Spleen (tissue), 11 donors: Measurements from ENCODE around the gene CACNB2. TPM values are rescaled to one million over a fixed set of nuclear protein-coding genes. Genes with fewer than 3 reads are reported as not detected.

ENCODE experiments used
- DNase-seq: peaks from one replicate; pipeline ENCODE4 v3.0.0-alpha.2; 2020
- H3K27ac ChIP-seq, 8 donors: fragments of 200-600 bp; sonication (generic) in 7 of 8; 1 replicate in 4 of 8; 2 replicates in 4 of 8; pipeline versions ENCODE4 v1.5.0 to v1.8.0; 2016 to 2021; ENCODE audit warnings: inconsistent platforms in 4 of 8, mild to moderate bottlenecking in 4 of 8, moderate library complexity in 1 of 8
- H3K27me3 ChIP-seq, 7 donors: fragments of 200-600 bp; sonication (generic) in 6 of 7; replicated peaks in 1 of 7; 1 replicate in 4 of 7; 2 replicates in 3 of 7; pipeline versions ENCODE4 v1.5.0 to v1.8.0; 2016 to 2021; ENCODE audit warnings: inconsistent platforms in 3 of 7, mild to moderate bottlenecking in 1 of 7
- H3K36me3 ChIP-seq, 6 donors: fragments of 200-600 bp; sonication (generic) in 5 of 6; 1 replicate in 4 of 6; 2 replicates in 2 of 6; pipeline versions ENCODE4 v1.5.0 to v1.8.0; 2016 to 2021; ENCODE audit warnings: inconsistent platforms in 2 of 6
- H3K4me1 ChIP-seq, 6 donors: fragments of 200-600 bp; sonication (generic) in 5 of 6; 1 replicate in 3 of 6; 2 replicates in 3 of 6; pipeline versions ENCODE4 v1.5.0 to v1.8.0; 2016 to 2021; ENCODE audit warnings: inconsistent platforms in 3 of 6
- H3K4me3 ChIP-seq, 8 donors: fragments of 200-600 bp; sonication (generic) in 7 of 8; 1 replicate in 4 of 8; 2 replicates in 4 of 8; pipeline versions ENCODE4 v1.5.0 to v1.8.0; 2016 to 2021; ENCODE audit warnings: inconsistent platforms in 4 of 8, mild to moderate bottlenecking in 4 of 8, moderate library complexity in 2 of 8
- H3K9me3 ChIP-seq, 8 donors: fragments of 200-600 bp; sonication (generic) in 7 of 8; 1 replicate in 4 of 8; 2 replicates in 4 of 8; pipeline versions ENCODE4 v1.5.0 to v1.8.0; 2016 to 2021; ENCODE audit warnings: inconsistent platforms in 4 of 8
- POLR2A ChIP-seq, 3 donors: fragments of 450-650 bp; IDR thresholded peaks; one replicate each; pipeline ENCODE4 v1.5.1; 2017; ENCODE audit warnings: antibody characterized with exemption in 3 of 3, mild to moderate bottlenecking in 1 of 3
- POLR2AphosphoS5 ChIP-seq, 3 donors: sonication (generic); formaldehyde crosslinking; IDR thresholded peaks; one replicate each; pipeline ENCODE4 v1.5.1; 2017; ENCODE audit warnings: antibody characterized with exemption in 3 of 3
- WGBS, 5 donors: extraction: QIAGEN DNeasy Blood & Tissue Kit in 3 of 5; methylation state at CpG; one replicate each; pipeline versions ENCODE4 v1.1.5 to v1.1.7; 2013 to 2018; 5-methylcytosine and 5-hydroxymethylcytosine counted together
- intact Hi-C: fragments of 100-400 bp; cut with DNase I; formaldehyde crosslinking; loops from one replicate; pipeline ENCODE4 v1.15.0; 2023; ENCODE audit warnings: low total_unique reads
- polyA plus RNA-seq, 3 donors: library from polyadenylated mRNA; stranded (reverse); fragments of 200-250 nt; gene quantifications; one replicate each; pipeline ENCODE4 v1.2.1, GENCODE V29; 2013
- total RNA-seq, 7 donors: library from RNA; depleted of rRNA in 3 of 7; stranded (reverse); fragments of >200 nt in 3 of 7; fragmentation: NEBNext Ultra II Directional in 4 of 7; extraction: Animal tissue kit (Norgen Biotek cat#: 25700) in 4 of 7; gene quantifications; one replicate each; pipeline versions ENCODE4 v1.1.0 to v1.2.1, GENCODE V29; 2016 to 2021
- TF ChIP-seq, protein P1 (sequence below), 11 experiments: fragments of 200-600 bp in 7 of 11; fragments of 450-650 bp in 4 of 11; sonication (generic) in 4 of 11; IDR thresholded peaks in 8 of 11; conservative IDR thresholded peaks in 3 of 11; 1 replicate in 7 of 11; 2 replicates in 4 of 11; pipeline versions ENCODE4 v1.4.0 to v1.8.0; 2016 to 2021; ENCODE audit warnings: antibody characterized with exemption in 11 of 11, inconsistent platforms in 4 of 11, mild to moderate bottlenecking in 1 of 11
- donor health status: healthy with polysubstance abuse.
- donor health status: DM: no; HTN: no; CAD: no; lungs with moderate emphysema.
- donor health status: DM: no; HTN: no; CAD: no.
- donor health status: Bipolar disorder and iron deficiency.
- donor health status: healthy.
- donor health status: DM: no; HTN: no; CAD: no.
- donor health status: DM: yes; HTN: yes; CAD: no.

CACNB2 gene
- total and polyA plus RNA-seq, 10 donors: 0.17 to 0.79 (median 0.44) TPM; not detected in 1

DNA sequence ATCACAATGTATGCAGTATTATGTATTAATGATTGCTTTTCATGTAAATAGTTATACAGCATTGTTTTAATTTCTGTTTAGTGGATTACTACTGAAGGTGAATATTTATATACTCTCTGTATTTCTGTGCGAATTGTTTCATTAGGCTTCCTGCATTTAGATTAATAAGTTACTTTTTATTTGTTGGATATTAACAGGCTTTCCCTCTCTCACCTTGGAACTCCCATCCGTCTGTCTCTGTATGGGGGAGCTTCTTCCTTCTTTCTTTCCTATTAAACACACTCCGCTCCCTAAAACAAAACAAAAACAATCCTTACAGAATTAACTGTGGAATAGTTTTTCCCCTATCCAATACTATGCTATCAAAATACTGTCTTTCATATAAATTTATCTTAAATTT, 205.1 kb downstream of the CACNB2 start:
- TF ChIP-seq POLR2A (IDR thresholded peaks at IDR 0.05) (no peak), POLR2AphosphoS5 (IDR thresholded peaks at IDR 0.05) (no peak)
- TF ChIP-seq, protein P1, sequence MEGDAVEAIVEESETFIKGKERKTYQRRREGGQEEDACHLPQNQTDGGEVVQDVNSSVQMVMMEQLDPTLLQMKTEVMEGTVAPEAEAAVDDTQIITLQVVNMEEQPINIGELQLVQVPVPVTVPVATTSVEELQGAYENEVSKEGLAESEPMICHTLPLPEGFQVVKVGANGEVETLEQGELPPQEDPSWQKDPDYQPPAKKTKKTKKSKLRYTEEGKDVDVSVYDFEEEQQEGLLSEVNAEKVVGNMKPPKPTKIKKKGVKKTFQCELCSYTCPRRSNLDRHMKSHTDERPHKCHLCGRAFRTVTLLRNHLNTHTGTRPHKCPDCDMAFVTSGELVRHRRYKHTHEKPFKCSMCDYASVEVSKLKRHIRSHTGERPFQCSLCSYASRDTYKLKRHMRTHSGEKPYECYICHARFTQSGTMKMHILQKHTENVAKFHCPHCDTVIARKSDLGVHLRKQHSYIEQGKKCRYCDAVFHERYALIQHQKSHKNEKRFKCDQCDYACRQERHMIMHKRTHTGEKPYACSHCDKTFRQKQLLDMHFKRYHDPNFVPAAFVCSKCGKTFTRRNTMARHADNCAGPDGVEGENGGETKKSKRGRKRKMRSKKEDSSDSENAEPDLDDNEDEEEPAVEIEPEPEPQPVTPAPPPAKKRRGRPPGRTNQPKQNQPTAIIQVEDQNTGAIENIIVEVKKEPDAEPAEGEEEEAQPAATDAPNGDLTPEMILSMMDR (IDR thresholded peaks at IDR 0.05 in 8 of 11, conservative IDR thresholded peaks at IDR 0.05 in 3 of 11): no peak
- H3K4me3 ChIP-seq: no peak overlapping the region
- WGBS, 5 donors: 89 to 95% (median 93%) methylated on average over 3 of the region's 3 CpGs

DNA sequence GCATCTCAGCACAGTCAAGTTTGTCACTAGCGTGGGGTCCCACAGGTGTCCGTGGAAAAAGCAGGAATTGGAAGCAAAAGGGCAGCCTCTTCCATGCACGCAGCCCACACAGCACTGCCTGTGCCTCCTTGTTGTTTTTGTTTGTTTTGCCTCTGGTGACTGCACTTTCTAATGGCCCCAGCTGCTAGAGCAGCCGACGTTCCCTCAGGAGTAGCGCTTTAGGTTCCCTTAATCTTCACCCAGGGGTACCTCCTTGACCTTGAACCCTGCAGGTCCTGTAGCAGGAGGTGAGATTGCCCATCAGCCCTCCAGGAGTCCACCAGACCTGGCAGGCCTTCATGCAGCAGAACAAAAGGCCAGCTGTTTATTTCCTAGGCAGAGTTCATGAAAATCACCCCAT, 210.1 kb downstream of the CACNB2 start:
- Histone ChIP-seq H3K9me3 (no peaks in the 10 kb centered on the region), H3K4me3 (no peak overlapping the region), H3K4me1 (no peaks in the 10 kb centered on the region), H3K27me3 (no peaks in the 10 kb centered on the region), H3K36me3 (no peaks in the 10 kb centered on the region), H3K27ac (no peak overlapping the region)
- no peak for DNase-seq
- WGBS, 5 donors: 65 to 81% (median 76%) methylated on average over 6 of the region's 6 CpGs
- intact Hi-C loops: no loop called here
- no peak for TF ChIP-seq POLR2AphosphoS5 (IDR thresholded peaks at IDR 0.05)
- TF ChIP-seq POLR2A (IDR thresholded peaks at IDR 0.05): no peak
- TF ChIP-seq, protein P1 (IDR thresholded peaks at IDR 0.05 in 8 of 11, conservative IDR thresholded peaks at IDR 0.05 in 3 of 11): no peak

More for the DNA sequence above, 205.1 kb downstream of the CACNB2 start:
- intact Hi-C loops: no loop called here
- no peaks in the 10 kb centered on the region for H3K36me3 ChIP-seq
- no peaks in the 10 kb centered on the region for H3K9me3 ChIP-seq
- no peaks in the 10 kb centered on the region for H3K27me3 ChIP-seq
- H3K4me1 ChIP-seq: no peaks in the 10 kb centered on the region
- no peak for DNase-seq
- H3K27ac ChIP-seq: no peak overlapping the region

DNA sequence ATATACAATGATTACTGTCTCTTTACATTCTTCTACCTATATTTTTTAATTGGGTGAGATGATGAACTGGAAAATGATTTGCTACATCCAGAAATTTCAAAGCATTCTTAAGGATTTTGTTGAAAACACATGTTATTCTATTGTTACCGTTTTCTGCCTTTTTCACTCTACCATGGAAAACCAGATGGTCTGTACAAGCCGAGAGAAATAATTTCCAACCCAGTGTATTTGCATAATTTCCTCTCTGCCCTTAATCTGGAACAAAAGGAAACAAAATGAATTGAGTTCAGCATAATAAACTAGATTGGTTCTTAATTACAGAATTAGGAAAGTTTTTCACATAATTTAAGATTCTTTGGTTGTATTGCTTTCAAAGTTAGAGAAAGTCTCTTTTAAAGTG, 211.2 kb downstream of the CACNB2 start:
- Histone ChIP-seq H3K4me3 (no peak overlapping the region), H3K9me3 (no peaks in the 10 kb centered on the region), H3K27ac (no peak overlapping the region), H3K4me1 (no peaks in the 10 kb centered on the region), H3K27me3 (no peaks in the 10 kb centered on the region), H3K36me3 (no peaks in the 10 kb centered on the region)
- WGBS, 5 donors: 49 to 62% (median 61%) methylated on average over 2 of the region's 2 CpGs
- DNase-seq: no peak
- intact Hi-C loops: no loop called here
- TF ChIP-seq POLR2AphosphoS5 (IDR thresholded peaks at IDR 0.05) (no peak), POLR2A (IDR thresholded peaks at IDR 0.05) (no peak)
- TF ChIP-seq, protein P1 (IDR thresholded peaks at IDR 0.05 in 8 of 11, conservative IDR thresholded peaks at IDR 0.05 in 3 of 11): no peak

DNA sequence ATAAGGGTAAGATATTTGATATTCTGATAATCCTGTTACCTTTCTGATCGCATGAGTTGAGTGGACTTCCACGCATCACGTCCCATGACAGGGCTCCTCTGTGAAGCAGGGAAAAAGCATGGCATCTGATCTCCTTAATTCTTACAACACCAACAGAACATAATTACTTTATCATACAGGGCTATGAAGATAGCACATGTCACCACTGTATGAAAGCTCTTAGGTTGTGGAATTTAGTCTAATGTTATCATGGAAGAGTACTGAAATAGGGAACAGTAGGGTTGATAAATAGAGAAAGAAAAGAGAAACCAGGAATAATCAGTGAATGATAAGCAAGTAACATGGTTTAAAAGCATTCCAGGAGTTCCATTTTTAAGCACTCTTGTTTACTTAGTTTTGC, 212.0 kb downstream of the CACNB2 start:
- 93 to 98% (median 95%) methylated on average over 3 of the region's 3 CpGs for WGBS, 5 donors
- H3K27ac ChIP-seq: no peak overlapping the region
- no peak for TF ChIP-seq POLR2AphosphoS5 (IDR thresholded peaks at IDR 0.05)
- TF ChIP-seq POLR2A (IDR thresholded peaks at IDR 0.05): no peak
- TF ChIP-seq, protein P1 (IDR thresholded peaks at IDR 0.05 in 8 of 11, conservative IDR thresholded peaks at IDR 0.05 in 3 of 11): no peak
- no peaks in the 10 kb centered on the region for H3K36me3 ChIP-seq
- H3K27me3 ChIP-seq: no peaks in the 10 kb centered on the region
- H3K4me3 ChIP-seq: no peak overlapping the region
- DNase-seq: no peak
- intact Hi-C loops: no loop called here
- no peaks in the 10 kb centered on the region for H3K4me1 ChIP-seq
- no peaks in the 10 kb centered on the region for H3K9me3 ChIP-seq
